Adipose tissue (tissue), 3 donors: ENCODE measurements around the gene RAB10. TPM values are rescaled to one million over a fixed set of nuclear protein-coding genes. Genes with fewer than 3 reads are reported as not detected.

ENCODE experiments used
- H3K27ac ChIP-seq: one replicate; pipeline ENCODE4 v1.5.1; 2013; ENCODE audit warnings: low read depth, low read length
- WGBS, 3 donors: extraction: QIAGEN DNeasy Blood & Tissue Kit; methylation state at CpG; one replicate each; pipeline ENCODE4 v1.1.7; 2013; 5-methylcytosine and 5-hydroxymethylcytosine counted together
- polyA plus RNA-seq, 3 donors: library from polyadenylated mRNA; stranded (reverse); fragments of 200-250 nt; gene quantifications; one replicate each; pipeline ENCODE4 v1.2.3, GENCODE V29; 2013
- donor health status: healthy with polysubstance abuse.
- donor health status: Bipolar disorder and iron deficiency.
- donor health status: healthy.

Gene RAB10
- polyA plus RNA-seq, 3 donors, result 25.6 to 48.5 (median 47.1) TPM

- 33 to 37% (median 35%) methylated on average over 8 of the region's 8 CpGs for WGBS, 3 donors
- no peak overlapping the region for H3K27ac ChIP-seq
Measured at GRCh38 chr2:26043862-26044696, 10.2 kb downstream of the RAB10 start.

DNA sequence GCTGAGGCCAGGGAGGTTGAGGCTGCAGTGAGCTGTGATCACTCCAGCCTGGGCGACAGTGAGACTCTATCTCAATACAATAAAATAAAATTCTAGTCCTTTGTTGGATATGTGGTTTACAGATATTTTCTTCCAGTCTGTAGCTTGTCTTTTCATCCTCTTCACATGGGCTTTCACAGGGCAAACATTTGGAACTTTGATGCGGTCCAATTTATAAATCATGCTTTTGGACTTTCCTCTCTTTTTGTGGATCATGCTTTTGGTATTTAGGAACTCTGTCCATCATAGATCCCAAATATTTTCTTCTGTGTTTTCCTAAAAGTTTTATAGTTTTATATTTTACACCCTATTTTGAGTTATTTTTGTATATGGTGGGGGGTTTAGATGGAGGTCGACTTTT lies 14.9 kb downstream of the RAB10 start:
- H3K27ac ChIP-seq, result no peak overlapping the region
- WGBS, 3 donors, result 65 to 91% (median 85%) methylated on average over 3 of the region's 3 CpGs

GRCh38 chr2:26049641-26050040 lies 15.8 kb downstream of the RAB10 start:
- 96 to 100% (median 98%) methylated on average over 1 of the region's 1 CpG for WGBS, 3 donors
- no peak overlapping the region for H3K27ac ChIP-seq

GRCh38 chr2:26052740-26053139 lies 18.9 kb downstream of the RAB10 start:
- no peak overlapping the region for H3K27ac ChIP-seq

DNA sequence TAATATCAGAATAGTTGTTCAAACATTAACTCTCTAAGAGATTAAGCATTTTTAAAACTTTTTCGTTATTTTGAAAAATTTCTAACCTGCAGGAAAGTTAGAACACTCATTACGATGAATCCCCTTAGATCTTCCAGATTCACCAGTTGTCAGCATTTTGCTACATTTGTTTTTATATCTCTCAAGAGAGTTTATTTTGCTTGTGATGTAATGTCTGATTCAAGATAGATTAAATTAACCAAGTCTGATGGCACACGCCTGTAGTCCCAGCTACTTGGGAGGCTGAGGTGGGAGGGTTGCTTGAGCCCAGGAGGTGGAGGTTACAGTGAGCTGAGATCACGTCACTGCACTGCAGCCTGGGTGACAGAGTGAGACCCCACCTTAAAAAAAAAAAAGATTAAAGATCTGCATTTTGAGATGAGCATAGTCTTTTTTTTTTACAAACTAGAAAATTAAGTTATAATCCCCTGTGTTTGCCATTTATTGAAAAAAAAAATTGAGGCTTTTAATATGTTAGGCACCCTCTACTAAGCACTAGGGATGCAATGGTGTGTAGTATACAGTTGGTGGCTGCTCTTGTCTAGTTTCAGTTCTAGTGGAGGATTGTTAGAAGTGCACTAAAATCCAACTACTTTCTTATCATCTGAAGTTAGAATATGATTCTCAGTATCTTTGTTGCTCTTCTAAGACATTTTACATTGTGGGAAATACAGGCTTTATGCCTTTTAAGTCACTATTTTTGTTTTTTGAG lies 20.9 kb downstream of the RAB10 start:
- H3K27ac ChIP-seq, result no peak overlapping the region
- WGBS, 3 donors, result 53 to 70% (median 70%) methylated on average over 4 of the region's 4 CpGs

DNA sequence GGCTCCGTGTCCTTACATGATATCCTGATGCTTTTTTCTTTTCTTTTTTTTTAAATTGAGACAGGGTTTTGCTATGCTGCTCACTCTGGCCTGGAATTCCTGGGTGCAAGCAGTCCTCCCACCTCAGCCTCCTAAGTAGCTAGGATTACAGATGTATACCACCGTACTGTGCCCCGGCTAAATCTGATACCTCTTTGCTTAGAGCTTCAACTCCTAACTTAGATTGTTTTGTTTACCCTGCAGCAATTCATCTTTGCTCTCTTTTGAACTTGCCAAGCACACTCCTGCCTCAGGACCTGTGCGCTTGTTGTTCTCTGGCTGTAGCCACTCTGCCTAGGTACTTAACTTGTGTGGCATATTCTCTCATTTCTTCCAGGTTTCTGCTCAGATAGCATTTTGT lies 24.5 kb downstream of the RAB10 start:
- 49 to 96% (median 89%) methylated on average over 4 of the region's 4 CpGs for WGBS, 3 donors
- H3K27ac ChIP-seq, result no peak overlapping the region

- 50 to 58% (median 57%) methylated on average over 3 of the region's 3 CpGs for WGBS, 3 donors
- H3K27ac ChIP-seq, result no peak overlapping the region
Measured at GRCh38 chr2:26059542-26059941, 25.7 kb downstream of the RAB10 start.

DNA sequence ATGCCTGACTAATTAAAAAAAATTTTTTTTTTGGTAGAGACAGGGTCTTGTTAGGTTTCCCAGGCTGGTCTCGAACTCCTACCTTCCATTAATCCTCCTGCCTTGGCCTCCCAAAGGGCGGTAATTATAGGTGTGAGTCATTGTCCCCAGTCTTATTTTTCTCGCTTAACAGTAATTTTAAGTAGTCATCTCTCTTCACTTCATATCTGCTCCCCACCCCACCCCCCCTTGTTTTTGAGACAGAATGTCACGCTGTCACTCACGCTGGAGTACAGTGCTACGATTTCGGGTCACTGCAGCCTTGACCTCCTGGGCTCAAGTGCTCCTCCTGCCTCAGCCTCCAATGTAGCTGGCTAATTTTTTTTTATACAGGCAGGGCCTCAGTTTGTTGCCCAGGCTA lies 27.7 kb downstream of the RAB10 start:
- H3K27ac ChIP-seq, result no peak overlapping the region
- 79 to 92% (median 81%) methylated on average over 6 to 7 of the region's 7 CpGs for WGBS, 3 donors

- 92 to 99% (median 96%) methylated on average over 4 of the region's 4 CpGs for WGBS, 3 donors
Measured at GRCh38 chr2:26064846-26065245, 31.0 kb downstream of the RAB10 start.

GRCh38 chr2:26067186-26067974 lies 33.5 kb downstream of the RAB10 start:
- H3K27ac ChIP-seq, result no peak overlapping the region
- 85 to 90% (median 90%) methylated on average over 1 of the region's 1 CpG for WGBS, 3 donors

More at GRCh38 chr2:26064846-26065245, 31.0 kb downstream of the RAB10 start:
- H3K27ac ChIP-seq, result no peak overlapping the region

DNA sequence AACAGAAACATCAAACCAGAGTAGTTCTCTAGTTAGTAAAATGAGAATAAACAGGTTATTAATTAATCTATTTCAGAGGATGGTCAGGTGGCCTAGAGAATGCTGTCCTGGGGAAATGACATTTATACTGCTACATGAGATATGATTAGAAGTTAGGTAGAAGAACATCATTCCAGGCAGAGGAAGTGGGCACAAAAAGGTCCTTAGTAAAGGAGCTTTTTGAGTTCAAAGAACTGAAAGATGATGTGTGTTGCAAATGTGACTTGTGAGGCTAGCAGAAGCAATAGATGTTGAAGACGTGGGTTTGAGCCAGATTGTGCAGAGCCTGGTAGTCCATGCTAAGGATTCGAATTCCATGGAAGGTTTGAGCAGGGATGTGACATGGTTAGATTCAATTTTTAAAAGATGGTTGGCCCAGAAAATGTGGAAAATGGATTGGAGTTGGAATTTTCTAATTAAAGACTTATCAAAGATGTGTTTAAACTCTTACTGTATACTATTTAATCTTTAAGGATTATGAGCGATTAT lies 34.2 kb downstream of the RAB10 start:
- 53 to 62% (median 57%) methylated on average over 3 of the region's 3 CpGs for WGBS, 3 donors
- no peak overlapping the region for H3K27ac ChIP-seq

DNA sequence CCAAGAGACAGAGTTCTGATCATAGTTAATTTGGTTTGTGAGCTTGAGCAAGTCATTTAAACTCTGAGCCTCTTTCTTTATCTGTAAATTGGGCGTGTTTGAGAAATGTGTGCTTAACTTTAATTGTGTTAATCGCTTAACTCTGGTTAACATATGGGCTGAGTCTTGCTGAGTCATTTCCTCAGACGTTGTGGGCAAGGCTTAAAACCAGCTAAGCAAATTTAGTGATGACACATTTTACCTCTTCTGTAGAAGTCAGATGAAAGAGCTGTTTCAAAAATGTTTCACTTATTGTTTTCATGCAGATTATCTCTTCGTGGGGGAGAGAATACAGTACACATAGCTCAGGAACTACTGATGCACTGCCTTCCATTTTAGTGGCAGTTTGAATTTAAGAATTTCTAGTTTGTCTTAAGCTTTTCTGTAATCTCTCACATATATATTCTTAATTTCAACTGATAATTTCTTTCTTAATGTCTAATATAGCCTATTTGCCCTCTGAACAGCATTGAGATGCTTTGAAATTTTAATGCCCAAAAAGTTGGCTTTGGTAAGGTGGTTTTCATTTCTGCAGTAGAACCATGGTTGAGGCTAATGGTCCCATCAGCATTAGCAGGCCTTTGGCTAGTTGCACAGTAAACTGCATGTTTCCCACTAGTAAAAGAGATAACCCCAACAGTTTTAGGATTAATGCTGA lies 34.9 kb downstream of the RAB10 start:
- H3K27ac ChIP-seq, result no peak overlapping the region
- WGBS, 3 donors, result 10 to 21% (median 17%) methylated on average over 4 of the region's 4 CpGs

DNA sequence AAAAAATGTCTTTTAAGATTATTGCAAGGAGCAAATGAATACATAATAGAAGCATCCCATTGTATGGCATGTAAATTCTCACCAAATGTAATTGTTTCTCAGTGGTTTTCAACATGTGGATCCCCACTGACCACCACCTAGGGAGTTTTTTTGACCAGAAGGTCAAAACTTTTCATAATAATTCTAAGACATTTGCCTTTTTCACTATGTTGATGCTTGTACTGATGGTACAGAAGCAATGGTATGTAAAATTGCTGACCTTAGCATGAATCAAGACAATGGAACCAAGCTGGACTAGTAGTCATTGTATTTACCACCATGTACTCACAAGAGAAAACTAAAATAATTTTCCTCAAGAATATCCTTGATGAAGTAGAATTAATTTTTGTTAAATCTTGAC lies 36.8 kb downstream of the RAB10 start:
- H3K27ac ChIP-seq, result no peak overlapping the region

DNA sequence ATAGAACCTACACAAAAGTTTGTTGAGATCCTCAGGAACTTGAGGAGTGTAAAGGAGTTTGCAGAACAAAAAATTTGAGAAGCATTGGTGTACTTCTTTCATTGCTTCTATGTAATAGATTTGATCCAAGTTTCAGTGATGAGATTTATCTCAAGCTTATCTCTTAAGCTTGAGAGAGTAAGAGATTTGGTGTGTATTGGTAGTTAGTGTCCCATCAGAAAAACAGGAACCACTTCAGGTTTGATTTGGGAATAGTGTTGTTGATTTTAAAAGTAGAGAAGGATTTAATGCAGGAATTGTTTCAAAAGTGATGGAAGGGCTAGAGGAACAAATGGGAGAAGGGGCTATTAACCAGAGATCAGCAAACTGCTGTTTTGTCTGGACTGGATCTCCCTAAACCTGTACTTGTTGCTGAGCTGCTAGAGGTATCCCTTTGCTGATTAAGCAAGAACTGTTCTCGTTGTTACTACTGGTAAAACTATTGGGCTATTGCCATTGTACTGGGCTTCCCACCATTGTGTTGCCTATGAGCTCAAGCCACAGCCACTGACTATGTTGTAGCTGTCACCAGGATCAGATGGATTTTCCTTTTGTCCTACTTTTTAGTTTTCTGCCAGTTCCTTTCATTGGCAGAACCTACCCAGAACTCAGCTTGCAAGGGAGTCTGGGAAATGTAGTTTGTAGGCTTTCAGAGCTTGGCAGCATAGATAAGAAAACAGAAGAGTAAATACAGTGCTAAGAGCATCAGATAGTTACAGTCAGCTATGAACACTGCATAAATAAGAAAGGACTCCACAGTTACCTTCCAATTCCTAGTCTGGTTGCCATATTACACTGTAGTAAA lies 39.3 kb downstream of the RAB10 start:
- WGBS, 3 donors, result 20 to 57% (median 23%) methylated on average over 1 of the region's 1 CpG

GRCh38 chr2:26073830-26074229 lies 39.9 kb downstream of the RAB10 start:
- 54 to 90% (median 88%) methylated on average over 3 of the region's 3 CpGs for WGBS, 3 donors
- H3K27ac ChIP-seq, result no peak overlapping the region

More for the DNA sequence above, 39.3 kb downstream of the RAB10 start:
- no peak overlapping the region for H3K27ac ChIP-seq

DNA sequence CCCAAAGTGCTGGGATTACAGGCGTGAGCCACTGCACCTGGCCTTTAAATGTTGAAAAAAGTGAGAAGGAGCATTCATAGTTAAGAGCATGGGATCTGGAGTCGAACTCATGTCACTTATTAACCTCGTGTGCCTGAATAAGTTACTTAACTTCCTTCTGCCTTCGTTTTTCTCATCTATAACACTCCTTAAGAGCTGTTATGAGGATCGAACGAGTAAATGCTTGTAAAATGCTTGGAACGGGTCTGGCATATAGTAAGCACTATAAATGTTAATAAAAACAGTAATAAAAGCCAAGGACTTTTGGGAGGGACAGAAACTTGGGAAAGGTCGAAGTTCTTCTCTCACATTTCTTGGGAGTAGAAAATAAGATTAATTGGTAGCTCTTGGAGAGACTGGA lies 40.8 kb downstream of the RAB10 start:
- no peak overlapping the region for H3K27ac ChIP-seq
- WGBS, 3 donors, result 41 to 66% (median 60%) methylated on average over 8 of the region's 8 CpGs

DNA sequence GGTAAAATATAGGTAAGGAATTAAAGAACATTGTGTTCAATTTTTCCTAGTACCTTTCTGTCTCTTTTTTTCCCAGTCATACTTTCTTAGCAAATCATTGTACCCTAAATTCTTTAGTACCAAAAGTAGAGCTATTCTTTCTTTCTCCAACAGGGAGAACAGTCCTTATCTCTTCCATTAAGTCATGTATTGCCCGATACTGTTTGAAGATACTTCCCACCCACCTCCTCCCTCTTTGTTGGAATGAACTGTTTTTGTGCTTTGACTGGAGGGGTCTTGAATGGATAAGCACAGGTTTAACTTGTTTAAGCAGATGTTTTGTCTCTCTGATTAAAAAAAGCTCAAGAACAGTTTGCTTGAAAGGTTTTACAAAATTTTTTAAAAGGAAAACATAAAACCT lies 41.3 kb downstream of the RAB10 start:
- WGBS, 3 donors, result 24 to 72% (median 63%) methylated on average over 1 of the region's 1 CpG
- H3K27ac ChIP-seq, result no peak overlapping the region
